Thoracic aorta (tissue), 2 donors: Measurements from ENCODE around the gene RIN2. TPM values are rescaled to one million over a fixed set of nuclear protein-coding genes. Genes with fewer than 3 reads are reported as not detected.

Experiments used
- ATAC-seq: fragments of 150-250 bp; one replicate; pipeline ENCODE4 v1.8.0; 2017; ENCODE audit warnings: low read depth; ENCODE audit not compliant: insufficient number of reproducible peaks, low FRiP score
- DNase-seq: peaks from one replicate; pipeline ENCODE4 v3.0.0-alpha.2; 2020; ENCODE audit warnings: low spot score
- H3K27ac ChIP-seq, 2 donors: fragments of 200-600 bp; sonication (generic); 1 replicate in 1 of 2; 2 replicates in 1 of 2; pipeline ENCODE4 v1.5.1; 2016; ENCODE audit warnings: mild to moderate bottlenecking in 2 of 2, moderate library complexity in 2 of 2
- H3K27me3 ChIP-seq: fragments of 200-600 bp; sonication (generic); replicated peaks from 2 replicates; pipeline ENCODE4 v1.6.0; 2016; ENCODE audit warnings: mild to moderate bottlenecking; ENCODE audit not compliant: insufficient read depth
- H3K36me3 ChIP-seq: fragments of 200-600 bp; sonication (generic); one replicate; pipeline ENCODE4 v1.5.1; 2016
- H3K4me1 ChIP-seq, 2 donors: fragments of 200-600 bp; sonication (generic); 1 replicate in 1 of 2; 2 replicates in 1 of 2; pipeline versions ENCODE4 v1.5.1 to v1.6.0; 2016; ENCODE audit warnings: low read depth in 2 of 2, mild to moderate bottlenecking in 1 of 2; ENCODE audit not compliant: control insufficient read depth in 1 of 2
- H3K4me3 ChIP-seq: fragments of 200-600 bp; sonication (generic); 2 replicates; pipeline ENCODE4 v1.5.1; 2016; ENCODE audit warnings: mild to moderate bottlenecking
- H3K9me3 ChIP-seq: fragments of 200-600 bp; sonication (generic); 2 replicates; pipeline ENCODE4 v1.5.1; 2016
- total RNA-seq, 2 donors: library from RNA; depleted of rRNA; stranded (reverse); fragments of >200 nt; gene quantifications; one replicate each; pipeline versions ENCODE4 v1.1.0 to v1.2.3, GENCODE V29; 2016
- TF ChIP-seq, protein P1 (sequence below): fragments of 200-600 bp; sonication (generic); IDR thresholded peaks from one replicate; pipeline ENCODE4 v1.5.1; 2019; ENCODE audit warnings: antibody characterized with exemption

The RIN2 gene
- total RNA-seq, 2 donors from 2014 or later = 60.9 to 121 TPM

DNA sequence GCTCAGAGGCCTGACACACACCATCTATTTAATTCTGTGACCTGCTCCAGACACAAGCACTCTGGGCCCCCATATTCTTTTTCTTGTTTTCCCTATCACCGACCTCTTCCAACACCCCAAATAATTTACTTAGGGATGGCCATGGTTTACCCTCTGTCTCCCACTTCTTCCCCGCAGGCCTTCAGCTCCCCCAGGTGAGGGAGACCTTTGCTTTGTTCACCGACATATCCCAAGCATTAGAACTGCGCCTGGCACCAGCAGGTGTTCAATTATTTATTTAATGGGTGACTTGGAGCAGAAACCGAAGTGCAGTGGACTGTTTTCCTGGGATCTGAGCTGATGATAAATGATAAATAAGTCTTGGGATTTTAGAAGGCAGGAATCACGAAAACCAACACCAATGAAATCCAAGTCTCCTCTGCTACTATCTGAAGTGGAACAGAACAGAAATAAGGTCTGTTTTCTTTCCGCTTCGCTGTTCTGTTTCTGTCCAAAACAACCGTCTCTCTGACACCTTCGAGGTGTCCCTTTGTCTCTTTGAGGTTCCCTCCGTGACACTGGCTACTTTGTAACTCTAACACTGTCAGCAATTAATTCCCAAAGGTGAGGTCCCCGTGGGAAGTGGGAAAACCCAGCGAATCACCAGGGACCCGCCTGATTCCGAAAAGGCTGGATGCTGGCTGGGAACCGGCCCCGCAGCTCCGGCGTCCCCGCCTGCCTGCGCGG is 1.1 kb upstream of the RIN2 start:
- H3K9me3 ChIP-seq = no peaks in the 10 kb centered on the region
- H3K27me3 ChIP-seq = no peaks in the 10 kb centered on the region
- H3K36me3 ChIP-seq = no peaks in the 10 kb centered on the region
- TF ChIP-seq, protein P1, sequence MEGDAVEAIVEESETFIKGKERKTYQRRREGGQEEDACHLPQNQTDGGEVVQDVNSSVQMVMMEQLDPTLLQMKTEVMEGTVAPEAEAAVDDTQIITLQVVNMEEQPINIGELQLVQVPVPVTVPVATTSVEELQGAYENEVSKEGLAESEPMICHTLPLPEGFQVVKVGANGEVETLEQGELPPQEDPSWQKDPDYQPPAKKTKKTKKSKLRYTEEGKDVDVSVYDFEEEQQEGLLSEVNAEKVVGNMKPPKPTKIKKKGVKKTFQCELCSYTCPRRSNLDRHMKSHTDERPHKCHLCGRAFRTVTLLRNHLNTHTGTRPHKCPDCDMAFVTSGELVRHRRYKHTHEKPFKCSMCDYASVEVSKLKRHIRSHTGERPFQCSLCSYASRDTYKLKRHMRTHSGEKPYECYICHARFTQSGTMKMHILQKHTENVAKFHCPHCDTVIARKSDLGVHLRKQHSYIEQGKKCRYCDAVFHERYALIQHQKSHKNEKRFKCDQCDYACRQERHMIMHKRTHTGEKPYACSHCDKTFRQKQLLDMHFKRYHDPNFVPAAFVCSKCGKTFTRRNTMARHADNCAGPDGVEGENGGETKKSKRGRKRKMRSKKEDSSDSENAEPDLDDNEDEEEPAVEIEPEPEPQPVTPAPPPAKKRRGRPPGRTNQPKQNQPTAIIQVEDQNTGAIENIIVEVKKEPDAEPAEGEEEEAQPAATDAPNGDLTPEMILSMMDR = no peak
- ATAC-seq (no peak), DNase-seq (no peak)
- H3K4me3 ChIP-seq = peak overlapping the region; percentile 100
- H3K4me1 ChIP-seq = peaks cover 14 to 29% of the 10 kb centered on the region in 2 donors
- peak overlapping the region; percentile 98 to 99 for H3K27ac ChIP-seq

DNA sequence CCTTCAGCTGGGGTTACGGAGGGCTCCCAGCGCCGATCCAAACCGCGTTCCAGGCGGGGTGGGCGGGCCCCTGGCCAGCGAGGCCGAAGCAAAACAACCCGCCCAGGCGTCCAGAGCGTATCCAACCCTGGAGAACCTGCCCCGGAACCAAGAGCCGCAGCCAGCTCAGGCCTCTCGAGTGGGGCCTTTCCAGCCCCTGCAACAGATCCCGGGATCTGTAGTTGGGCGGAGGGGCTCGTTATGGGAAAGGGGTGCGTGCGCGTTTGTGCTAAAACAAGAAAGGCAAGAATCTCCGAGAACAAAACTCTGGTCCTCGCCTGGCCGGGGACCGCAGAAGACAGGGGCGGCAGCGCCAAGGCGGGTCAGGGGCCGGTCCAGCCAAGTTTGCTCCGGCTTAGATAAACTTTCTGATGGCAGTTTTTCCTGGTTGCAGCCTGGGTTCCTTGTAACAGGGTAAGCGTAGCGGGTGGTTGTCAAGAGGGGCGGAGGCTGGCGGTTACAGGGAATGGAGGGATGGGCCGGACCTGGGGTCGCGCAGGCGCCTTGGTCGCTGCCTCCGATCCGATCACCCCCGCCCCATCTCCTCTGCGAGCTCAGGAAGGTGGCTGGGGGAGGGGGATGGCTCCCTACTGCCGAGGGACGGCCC is 448 bp upstream of the RIN2 start:
- no peaks in the 10 kb centered on the region for H3K27me3 ChIP-seq
- peak; percentile 67 for ATAC-seq

DNA sequence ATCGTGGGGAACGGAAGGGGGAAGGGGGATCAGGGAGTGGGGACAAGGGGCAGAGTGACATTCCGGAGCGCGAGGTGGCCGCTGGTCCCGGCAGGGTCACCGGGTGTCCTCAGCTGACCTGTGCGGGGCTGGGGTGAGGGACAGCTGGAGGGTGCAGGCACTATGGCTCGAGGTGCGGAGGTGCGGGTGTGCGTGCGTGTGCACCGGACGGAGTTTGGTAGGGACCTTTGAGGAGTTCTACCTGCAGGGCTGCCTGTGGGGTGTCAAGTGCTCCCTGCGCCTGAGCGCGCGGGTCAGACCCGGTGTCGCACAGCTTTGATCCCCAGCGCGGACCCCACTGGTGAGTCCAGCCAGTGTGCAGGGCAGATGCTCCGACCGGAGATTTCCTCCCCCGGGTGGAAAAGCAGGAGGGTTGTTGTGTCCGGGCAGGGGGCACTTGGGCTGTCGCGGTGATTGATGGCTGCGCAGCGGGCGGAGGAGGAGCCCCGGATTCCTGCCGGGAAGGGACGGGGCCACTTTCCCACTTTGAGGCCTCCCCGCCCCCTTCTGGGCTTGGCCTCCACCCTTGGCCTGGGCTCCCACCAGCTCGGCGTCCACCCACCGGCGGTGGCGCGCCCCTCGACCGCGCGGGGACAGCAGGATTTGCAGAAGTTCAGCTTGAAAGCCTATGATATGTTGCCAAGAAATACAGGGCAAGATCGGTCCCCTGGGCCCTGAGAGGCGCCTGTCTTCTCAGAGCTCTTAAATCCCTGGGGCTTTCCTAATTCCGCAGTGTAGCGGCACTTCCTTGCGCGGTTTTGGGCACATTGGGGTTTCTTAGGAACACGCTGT is 658 bp downstream of the RIN2 start:
- TF ChIP-seq, protein P1 = no peak
- H3K4me1 ChIP-seq = peaks cover 14 to 29% of the 10 kb centered on the region in 2 donors
- peak overlapping the region; percentile 100 for H3K4me3 ChIP-seq
- no peaks in the 10 kb centered on the region for H3K27me3 ChIP-seq
- H3K36me3 ChIP-seq = no peaks in the 10 kb centered on the region
- H3K9me3 ChIP-seq = no peaks in the 10 kb centered on the region
- DNase-seq = peak; percentile 12
- peak; percentile 22 for ATAC-seq
- peak overlapping the region; percentile 98 to 99 for H3K27ac ChIP-seq

More for the DNA sequence above, 448 bp upstream of the RIN2 start:
- DNase-seq = peak; percentile 73
- Histone ChIP-seq H3K36me3 (no peaks in the 10 kb centered on the region), H3K4me1 (peaks cover 14 to 29% of the 10 kb centered on the region in 2 donors), H3K9me3 (no peaks in the 10 kb centered on the region), H3K27ac (peak overlapping the region; percentile 98 to 99), H3K4me3 (peak overlapping the region; percentile 100)
- TF ChIP-seq, protein P1 = no peak

DNA sequence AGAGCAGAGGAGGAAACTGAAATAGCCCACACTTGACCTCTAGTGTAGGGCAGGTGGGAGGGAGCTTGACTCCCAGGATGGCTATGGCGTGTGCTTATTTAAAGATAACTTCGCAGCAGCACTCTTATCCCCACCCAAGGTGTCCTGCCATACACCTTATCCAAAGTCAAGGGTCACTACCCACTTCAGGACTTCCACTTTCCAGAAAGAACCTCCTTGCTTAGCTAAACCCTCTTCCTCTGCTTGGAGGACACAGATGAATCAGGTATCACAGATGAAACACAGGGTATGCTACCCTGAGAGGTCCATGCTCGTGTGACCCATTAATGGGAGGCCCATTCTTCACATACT is 2.3 kb downstream of the RIN2 start:
- H3K27ac ChIP-seq = peak overlapping the region; percentile 98 to 99
- ATAC-seq (no peak), DNase-seq (no peak)
- H3K36me3 ChIP-seq = no peaks in the 10 kb centered on the region
- TF ChIP-seq, protein P1 = no peak
- H3K4me3 ChIP-seq = no peak overlapping the region
- H3K9me3 ChIP-seq = no peaks in the 10 kb centered on the region
- no peaks in the 10 kb centered on the region for H3K27me3 ChIP-seq
- H3K4me1 ChIP-seq = peaks cover 14 to 29% of the 10 kb centered on the region in 2 donors

DNA sequence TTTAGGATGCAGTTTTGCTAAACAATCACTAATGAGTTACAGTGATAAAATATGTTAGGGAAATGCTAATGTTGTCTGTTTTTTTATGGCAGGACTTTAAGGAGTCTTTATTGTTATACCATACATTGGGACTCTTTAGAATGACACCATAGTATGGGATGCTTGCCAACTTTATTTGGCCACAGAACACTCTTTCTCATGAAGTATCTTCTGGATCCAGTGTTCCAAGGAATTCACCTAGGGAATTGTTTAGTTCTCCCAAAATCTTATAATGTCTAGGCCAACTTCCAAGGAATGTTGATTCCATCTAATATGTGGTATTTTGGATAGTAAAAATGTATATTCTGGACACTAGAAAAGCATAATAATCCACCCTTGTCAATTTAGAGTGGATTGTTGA is 3.3 kb downstream of the RIN2 start:
- no peak overlapping the region for H3K27ac ChIP-seq

More for the DNA sequence above, 3.3 kb downstream of the RIN2 start:
- ATAC-seq (no peak), DNase-seq (no peak)
- H3K4me1 ChIP-seq = peaks cover 14 to 29% of the 10 kb centered on the region in 2 donors
- TF ChIP-seq, protein P1 = no peak
- H3K9me3 ChIP-seq = no peaks in the 10 kb centered on the region
- H3K36me3 ChIP-seq = no peaks in the 10 kb centered on the region
- H3K4me3 ChIP-seq = no peak overlapping the region
- H3K27me3 ChIP-seq = no peaks in the 10 kb centered on the region
